Cardiac muscle cell (in vitro differentiated cells and primary cell): Measurements from ENCODE around the gene AMY2A. TPM values are rescaled to one million over a fixed set of nuclear protein-coding genes. Genes with fewer than 3 reads are reported as not detected.
A peak's percentile ranks its signal among the peaks of the same experiment; 100 is the strongest.
"Not testable (repeated sequence)": the region's sequence is repeated elsewhere in the genome, so short reads cannot be mapped to it uniquely, and the experiment has no call there.

Experiments used
- DNase-seq, 2 donors: peaks; one replicate each; pipeline versions ENCODE4 v3.0.0 to v3.0.0-alpha.2; 2010 to 2017; ENCODE audit warnings: low read depth in 1 of 2, low spot score in 1 of 2
- H3K27ac ChIP-seq: fragments of 200-600 bp; sonication (generic); 2 replicates; pipeline ENCODE4 v1.5.1; 2016
- H3K27me3 ChIP-seq: fragments of 200-600 bp; sonication (generic); 2 replicates; pipeline ENCODE4 v1.6.0; 2016; ENCODE audit warnings: control low read depth
- H3K36me3 ChIP-seq: fragments of 200-600 bp; sonication (generic); 2 replicates; pipeline ENCODE4 v1.5.1; 2016; ENCODE audit warnings: control low read depth
- H3K4me1 ChIP-seq: fragments of 200-600 bp; sonication (generic); 2 replicates; pipeline ENCODE4 v1.8.1; 2017; ENCODE audit warnings: low read depth, mild to moderate bottlenecking, mixed run types
- H3K4me3 ChIP-seq: fragments of 200-600 bp; sonication (generic); 2 replicates; pipeline ENCODE4 v1.5.1; 2016; ENCODE audit warnings: mild to moderate bottlenecking
- H3K9me3 ChIP-seq: fragments of 200-600 bp; sonication (generic); 2 replicates; pipeline ENCODE4 v1.5.1; 2017; ENCODE audit warnings: low read depth, mild to moderate bottlenecking, control low read depth
- CTCF ChIP-seq: IDR thresholded peaks from 2 replicates; pipeline ENCODE4 v1.5.1; 2012; ENCODE audit warnings: low read depth, mild to moderate bottlenecking, low read length
- polyA plus RNA-seq: library from polyadenylated mRNA; unstranded; fragments of >200 nt; fragmentation: Nextera tagmentation; extraction: Ambion mirVana; gene quantifications from 2 replicates; pipeline ENCODE4 v1.2.1, GENCODE V29; 2016
- total RNA-seq: library from RNA; depleted of rRNA; stranded (reverse); fragments of >200 nt; gene quantifications from 2 replicates; pipeline ENCODE4 v1.2.3, GENCODE V29; 2016

The AMY2A gene
- total and polyA plus RNA-seq, 2 experiments from 2014 or later = 0.38 TPM; not detected in 1

GRCh38 chr1:103584537-103584936, 32.7 kb upstream of the AMY2A start:
- no peak for DNase-seq
- Histone ChIP-seq H3K9me3 (no peaks in the 10 kb centered on the region), H3K27ac (no peak overlapping the region), H3K36me3 (no peaks in the 10 kb centered on the region), H3K4me1 (no peaks in the 10 kb centered on the region), H3K4me3 (no peak overlapping the region), H3K27me3 (no peaks in the 10 kb centered on the region)
- no peak for TF ChIP-seq CTCF

GRCh38 chr1:103602740-103603139, 14.5 kb upstream of the AMY2A start:
- not testable (repeated sequence) for H3K4me1 ChIP-seq, H3K27ac ChIP-seq, H3K27me3 ChIP-seq, DNase-seq, H3K36me3 ChIP-seq, H3K4me3 ChIP-seq, H3K9me3 ChIP-seq

GRCh38 chr1:103616362-103616761, 865 bp upstream of the AMY2A start:
- no peaks in the 10 kb centered on the region for H3K9me3 ChIP-seq

GRCh38 chr1:103627436-103627835, 10.2 kb downstream of the AMY2A start:
- H3K36me3 ChIP-seq, H3K27ac ChIP-seq, H3K4me3 ChIP-seq, H3K27me3 ChIP-seq, H3K4me1 ChIP-seq, H3K9me3 ChIP-seq, DNase-seq: not testable (repeated sequence)

More at GRCh38 chr1:103616362-103616761, 865 bp upstream of the AMY2A start:
- DNase-seq = no peak
- Histone ChIP-seq H3K4me3 (no peak overlapping the region), H3K4me1 (no peaks in the 10 kb centered on the region), H3K36me3 (no peaks in the 10 kb centered on the region), H3K27me3 (no peaks in the 10 kb centered on the region), H3K27ac (peak overlapping the region; percentile 51)
- no peak for TF ChIP-seq CTCF

- H3K27ac ChIP-seq, H3K27me3 ChIP-seq, H3K4me1 ChIP-seq, H3K36me3 ChIP-seq, H3K4me3 ChIP-seq, DNase-seq, H3K9me3 ChIP-seq: not testable (repeated sequence)
Measured at GRCh38 chr1:103641194-103641593, 24.0 kb downstream of the AMY2A start.

GRCh38 chr1:103643908-103644307, 26.7 kb downstream of the AMY2A start:
- not testable (repeated sequence) for H3K27me3 ChIP-seq, H3K4me3 ChIP-seq, H3K9me3 ChIP-seq, DNase-seq, H3K4me1 ChIP-seq, H3K36me3 ChIP-seq, H3K27ac ChIP-seq

- not testable (repeated sequence) for H3K9me3 ChIP-seq, DNase-seq, H3K4me1 ChIP-seq, H3K4me3 ChIP-seq, H3K27me3 ChIP-seq, H3K27ac ChIP-seq, H3K36me3 ChIP-seq
Measured at GRCh38 chr1:103650305-103650704, 33.1 kb downstream of the AMY2A start.

GRCh38 chr1:103650889-103651288, 33.7 kb downstream of the AMY2A start:
- DNase-seq, H3K27ac ChIP-seq, H3K27me3 ChIP-seq, H3K36me3 ChIP-seq, H3K9me3 ChIP-seq, H3K4me1 ChIP-seq, H3K4me3 ChIP-seq: not testable (repeated sequence)

GRCh38 chr1:103654133-103654532, 36.9 kb downstream of the AMY2A start:
- H3K4me1 ChIP-seq, H3K27ac ChIP-seq, H3K4me3 ChIP-seq, H3K9me3 ChIP-seq, DNase-seq, H3K27me3 ChIP-seq, H3K36me3 ChIP-seq: not testable (repeated sequence)

GRCh38 chr1:103655460-103655859, 38.2 kb downstream of the AMY2A start, which contains the start of gene AMY1A:
Gene AMY1A, plus strand, starts transcription at chr1:103655760. Its CDS starts 571 bp downstream, at chr1:103656331.
- not testable (repeated sequence) for H3K9me3 ChIP-seq, H3K27ac ChIP-seq, H3K4me3 ChIP-seq, H3K4me1 ChIP-seq, DNase-seq, H3K27me3 ChIP-seq, H3K36me3 ChIP-seq
